GM21717 (cell line): ENCODE results near the gene ATL1.
A peak's percentile ranks its signal among the peaks of the same experiment; 100 is the strongest.
"Not testable (repeated sequence)": the region's sequence is repeated elsewhere in the genome, so short reads cannot be mapped to it uniquely, and the experiment has no call there.

Experiments used
- ATAC-seq: cut with Tn5 transposase; IDR thresholded peaks from one replicate; pipeline ENCODE4 v1.9.1; 2021; ENCODE audit warnings: mild to moderate bottlenecking, moderate library complexity; ENCODE audit not compliant: unreplicated experiment

ATL1 gene

DNA sequence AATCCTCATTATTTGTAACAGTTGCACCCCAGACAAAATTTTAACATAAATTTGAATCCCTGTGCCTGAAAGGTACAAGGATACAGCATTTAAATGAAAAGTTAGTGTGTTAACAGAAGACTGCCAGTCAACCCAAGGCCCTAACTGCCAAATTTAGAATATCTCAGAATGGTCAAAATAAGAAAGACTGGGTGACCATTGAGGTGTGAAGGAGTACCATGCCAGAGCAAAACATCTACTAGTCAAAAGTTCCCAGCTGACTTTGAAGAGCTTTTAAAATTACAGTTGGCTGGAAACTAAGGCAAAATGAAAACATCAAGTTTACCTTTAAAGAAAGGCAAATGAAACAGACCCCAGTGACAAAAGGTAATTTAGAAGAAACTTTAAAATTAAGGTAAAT, 89.7 kb downstream of the ATL1 start:
- ATAC-seq: no peak

DNA sequence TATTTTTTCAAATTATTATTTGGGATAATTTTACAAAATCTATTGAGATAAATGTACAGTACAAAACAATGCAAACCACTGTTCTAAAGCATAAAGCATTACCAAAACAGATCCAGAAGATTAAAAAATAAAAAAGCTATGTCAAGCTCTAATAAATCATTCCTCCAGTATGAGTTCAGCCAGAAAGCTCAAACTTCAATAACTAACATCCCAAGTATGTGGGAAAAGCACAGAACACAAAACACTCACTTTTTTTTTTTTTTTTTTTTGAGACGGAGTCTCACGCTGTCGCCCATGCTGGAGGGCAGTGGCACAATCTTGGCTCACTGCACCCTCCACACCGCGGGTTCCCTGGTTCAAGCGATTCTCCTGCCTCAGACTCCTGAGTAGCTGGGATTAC, 96.8 kb downstream of the ATL1 start:
- ATAC-seq: no peak

DNA sequence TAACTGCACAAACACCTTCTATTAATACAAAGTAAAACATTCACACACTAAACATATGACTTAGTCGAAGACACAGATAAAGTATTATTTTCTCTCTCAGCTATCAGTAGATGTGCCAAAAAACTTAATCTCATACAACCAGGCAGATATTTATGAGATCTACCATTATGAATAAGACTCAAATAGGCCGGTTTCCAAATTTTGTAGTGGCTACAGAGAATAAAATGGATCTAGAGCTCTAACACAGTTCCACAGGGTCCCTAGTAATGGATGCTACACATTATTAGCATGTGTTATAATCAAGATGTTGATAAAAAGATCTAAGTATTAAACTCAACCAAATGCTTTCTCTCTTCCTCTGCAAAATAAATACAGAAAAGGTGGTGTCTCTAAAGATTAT, 97.8 kb downstream of the ATL1 start:
- ATAC-seq: no peak

- no peak for ATAC-seq
Measured at GRCh38 chr14:50658203-50658602, 98.3 kb downstream of the ATL1 start.

- no peak for ATAC-seq
Measured at GRCh38 chr14:50659327-50659974, 99.5 kb downstream of the ATL1 start.

- not testable (repeated sequence) for ATAC-seq
Measured at GRCh38 chr14:50664579-50664978, 104.6 kb downstream of the ATL1 start.

GRCh38 chr14:50665300-50665699, 105.4 kb downstream of the ATL1 start:
- not testable (repeated sequence) for ATAC-seq

GRCh38 chr14:50666772-50667683, 107.1 kb downstream of the ATL1 start:
- no peak for ATAC-seq

DNA sequence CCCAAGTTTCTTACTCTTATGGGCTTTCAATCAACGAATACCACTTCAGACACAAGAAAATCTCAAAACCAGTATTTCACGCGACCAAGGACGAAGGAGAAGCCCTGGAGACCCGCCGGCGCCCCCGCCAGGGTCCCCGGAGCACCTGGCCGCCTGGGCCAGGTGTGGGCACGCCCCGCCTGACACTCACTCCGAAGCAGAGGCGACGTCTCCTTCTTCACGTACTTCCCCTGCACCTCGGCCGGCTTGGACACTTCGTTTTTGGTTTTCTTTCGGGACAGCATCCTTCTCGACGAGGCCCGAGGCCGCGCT, 107.7 kb downstream of the ATL1 start:
- peak; percentile 53 for ATAC-seq

GRCh38 chr14:50667996-50668825, 108.3 kb downstream of the ATL1 start, which contains the start of gene SAV1:
SAV1 (minus strand) TSS chr14:50668306; CDS start chr14:50667967, 339 bp downstream.
- peak; percentile 59 for ATAC-seq

GRCh38 chr14:50668826-50669143, 108.8 kb downstream of the ATL1 start:
- no peak for ATAC-seq

DNA sequence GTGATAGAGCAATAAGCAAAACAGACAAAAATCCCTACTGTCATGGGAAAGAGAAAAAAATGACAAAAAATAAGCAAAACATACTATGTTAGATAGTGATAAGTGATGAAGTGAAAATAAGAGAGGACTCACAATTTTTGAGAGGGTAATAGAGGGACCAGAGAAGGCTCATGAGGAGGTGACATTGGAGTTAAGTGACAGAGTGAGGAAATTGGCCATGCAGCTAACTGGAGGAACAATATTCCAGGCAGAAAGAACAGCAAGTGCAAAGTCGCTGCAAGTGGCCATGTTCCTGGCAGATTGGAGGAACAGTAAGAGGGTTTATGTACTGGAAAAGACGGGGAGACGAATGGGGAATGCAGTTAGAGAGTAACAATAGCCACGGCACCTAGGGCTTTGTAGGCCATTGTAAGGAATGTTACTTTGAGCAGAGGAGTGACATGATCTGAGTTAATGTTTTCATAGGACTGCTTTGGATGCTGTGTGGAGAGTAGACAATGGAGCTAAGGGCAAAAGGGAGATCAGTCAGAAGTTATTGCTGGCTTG, 109.6 kb downstream of the ATL1 start:
- no peak for ATAC-seq

DNA sequence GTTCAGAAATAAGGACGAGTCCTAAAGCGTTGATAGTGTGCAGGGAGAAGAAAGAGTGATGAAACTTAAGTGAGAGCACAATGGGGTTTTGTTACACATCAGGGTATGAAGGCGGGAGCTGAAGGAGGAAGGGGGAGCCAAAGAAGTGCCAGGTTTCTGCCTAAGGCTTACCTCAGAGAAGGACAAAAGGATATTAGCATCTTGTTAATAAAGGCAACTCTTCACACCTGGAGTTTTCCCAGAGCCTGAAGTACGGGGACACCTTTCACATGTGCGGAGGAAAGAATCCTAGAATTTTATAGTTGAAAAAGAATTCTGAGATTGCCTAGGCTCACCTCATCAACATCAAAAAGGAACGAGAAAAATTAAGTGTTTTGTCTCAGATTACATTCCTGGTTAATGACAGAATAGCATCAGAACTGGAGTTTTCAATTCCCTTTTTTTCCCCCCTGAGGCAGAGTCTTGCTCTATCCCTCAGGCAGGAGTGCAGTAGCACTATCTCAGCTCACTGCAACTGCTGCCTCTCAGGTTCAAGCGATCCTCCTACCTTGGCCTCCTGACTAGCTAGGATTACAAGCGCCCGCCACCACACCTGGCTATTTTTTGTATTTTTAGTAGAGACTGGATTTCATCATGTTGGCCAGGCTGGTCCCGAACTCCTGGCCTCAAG, 110.4 kb downstream of the ATL1 start:
- no peak for ATAC-seq

DNA sequence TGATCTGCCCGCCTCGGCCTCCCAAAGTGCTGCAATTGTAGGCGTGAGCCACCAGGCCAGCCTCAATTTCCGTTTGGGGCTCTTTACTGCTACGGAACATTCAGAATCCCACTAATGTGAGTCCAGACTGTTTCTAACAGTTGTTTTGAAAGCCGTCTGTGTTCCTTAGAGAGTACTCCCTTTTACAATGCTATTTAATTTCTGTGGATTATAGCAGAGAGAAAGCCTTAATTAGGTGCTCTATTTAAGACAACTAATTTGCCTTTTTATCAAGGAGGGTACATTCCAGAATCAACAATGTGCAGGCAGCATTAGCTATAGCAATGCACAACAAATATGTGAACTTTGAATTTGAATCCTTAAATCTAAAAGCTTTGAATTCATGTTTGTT, 110.9 kb downstream of the ATL1 start:
- no peak for ATAC-seq

GRCh38 chr14:50675597-50675996, 115.7 kb downstream of the ATL1 start:
- no peak for ATAC-seq

- ATAC-seq: peak; percentile 39
Measured at GRCh38 chr14:50676814-50677516, 117.0 kb downstream of the ATL1 start.

DNA sequence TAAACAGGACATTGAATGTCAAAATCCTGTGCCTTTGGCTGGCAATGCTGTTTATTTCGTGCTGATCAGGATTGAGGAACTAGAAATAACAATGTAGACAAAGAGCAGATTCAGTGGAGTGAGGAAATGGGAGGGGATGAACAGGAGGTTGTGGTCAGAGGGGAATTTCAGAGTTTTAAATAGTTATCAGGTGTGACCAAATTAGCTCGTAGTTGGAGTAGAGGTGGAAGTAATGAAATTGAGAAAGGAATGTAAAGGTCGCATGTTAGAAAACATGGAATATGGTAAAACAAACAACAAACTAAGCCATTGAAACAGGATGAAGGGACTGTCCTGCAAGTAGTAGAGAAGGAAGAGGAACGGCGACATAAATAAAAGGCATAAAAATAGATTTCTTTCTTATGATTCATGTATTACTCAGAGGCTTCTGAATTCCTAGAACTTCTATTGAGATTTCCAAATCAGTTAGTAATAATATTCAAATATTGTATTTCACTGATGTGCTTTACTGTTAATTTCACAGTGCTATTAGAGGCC, 117.7 kb downstream of the ATL1 start:
- ATAC-seq: peak; percentile 48

- no peak for ATAC-seq
Measured at GRCh38 chr14:50678163-50678562, 118.2 kb downstream of the ATL1 start.

- ATAC-seq: no peak
Measured at GRCh38 chr14:50679674-50680073, 119.7 kb downstream of the ATL1 start.
